Stimulated activated CD4-positive, alpha-beta T cell treated with anti-CD3 and anti-CD28 coated beads, TNF-alpha, amount 100 ng/mL, for 24 hours (primary cell): Measurements from ENCODE around the gene ANTXR2.
A peak's percentile ranks its signal among the peaks of the same experiment; 100 is the strongest.

Source experiments
- DNase-seq, 3 experiments: peaks; one replicate each; pipeline ENCODE4 v3.0.0-alpha.2; 2020; ENCODE audit warnings: low read depth in 3 of 3

Gene ANTXR2

GRCh38 chr4:80092088-80092487 is 19.1 kb upstream of the ANTXR2 start:
- DNase-seq = no peak

GRCh38 chr4:80091688-80092087 is 18.7 kb upstream of the ANTXR2 start:
- DNase-seq = no peak

GRCh38 chr4:80091184-80091583 is 18.2 kb upstream of the ANTXR2 start:
- no peak for DNase-seq

- DNase-seq = no peak
Measured at GRCh38 chr4:80090090-80090489, 17.1 kb upstream of the ANTXR2 start.

- no peak for DNase-seq
Measured at GRCh38 chr4:80088471-80088870, 15.4 kb upstream of the ANTXR2 start.

GRCh38 chr4:80086296-80086695 is 13.3 kb upstream of the ANTXR2 start:
- DNase-seq = no peak

- no peak for DNase-seq
Measured at GRCh38 chr4:80085081-80085480, 12.1 kb upstream of the ANTXR2 start.

- no peak for DNase-seq
Measured at GRCh38 chr4:80082693-80083092, 9.7 kb upstream of the ANTXR2 start.

GRCh38 chr4:80081566-80081965 is 8.5 kb upstream of the ANTXR2 start:
- DNase-seq = no peak

- DNase-seq = no peak
Measured at GRCh38 chr4:80079255-80079923, 6.4 kb upstream of the ANTXR2 start.

GRCh38 chr4:80078346-80079092 is 5.5 kb upstream of the ANTXR2 start:
- no peak for DNase-seq

GRCh38 chr4:80077639-80078038 is 4.6 kb upstream of the ANTXR2 start:
- DNase-seq = no peak

GRCh38 chr4:80076681-80077080 is 3.7 kb upstream of the ANTXR2 start:
- DNase-seq = no peak

GRCh38 chr4:80075995-80076675 is 3.1 kb upstream of the ANTXR2 start:
- no peak for DNase-seq

- DNase-seq = no peak
Measured at GRCh38 chr4:80074651-80075050, 1.6 kb upstream of the ANTXR2 start.

- no peak for DNase-seq
Measured at GRCh38 chr4:80074069-80074468, 1.0 kb upstream of the ANTXR2 start.

GRCh38 chr4:80073473-80074008 is 512 bp upstream of the ANTXR2 start:
- DNase-seq = no peak

- peak in 2 of 3 experiments; percentile 31 to 50 for DNase-seq
Measured at GRCh38 chr4:80072228-80072743, 743 bp downstream of the ANTXR2 start.

GRCh38 chr4:80071604-80072227 is 1.3 kb downstream of the ANTXR2 start:
- no peak for DNase-seq

- no peak for DNase-seq
Measured at GRCh38 chr4:80070880-80071603, 2.0 kb downstream of the ANTXR2 start.
